ENCODE measurements around the gene KIF24.
"Not testable (repeated sequence)": the region's sequence is repeated elsewhere in the genome, so short reads cannot be mapped to it uniquely, and the experiment has no call there.

Gene KIF24

GRCh38 chr9:34321451-34321850, 7.6 kb downstream of the KIF24 start:
- DNase-seq: no peak

- DNase-seq: no peak
Observed at GRCh38 chr9:34318163-34318790, 10.8 kb downstream of the KIF24 start.

- DNase-seq: no peak
Observed at GRCh38 chr9:34317436-34317835, 11.6 kb downstream of the KIF24 start.

- no peak for DNase-seq
Observed at GRCh38 chr9:34311499-34312185, 17.4 kb downstream of the KIF24 start.

- DNase-seq: no peak
Observed at GRCh38 chr9:34310215-34310614, 18.9 kb downstream of the KIF24 start.

- not testable (repeated sequence) for DNase-seq
Observed at GRCh38 chr9:34308316-34308715, 20.8 kb downstream of the KIF24 start.

GRCh38 chr9:34301064-34301463, 28.0 kb downstream of the KIF24 start:
- not testable (repeated sequence) for DNase-seq

GRCh38 chr9:34292552-34292951, 36.5 kb downstream of the KIF24 start:
- no peak for DNase-seq

- no peak for DNase-seq
Observed at GRCh38 chr9:34291423-34291822, 37.6 kb downstream of the KIF24 start.

- DNase-seq: no peak
Observed at GRCh38 chr9:34291023-34291422, 38.0 kb downstream of the KIF24 start.

GRCh38 chr9:34289159-34289558, 39.9 kb downstream of the KIF24 start:
- DNase-seq: no peak

- no peak for DNase-seq
Observed at GRCh38 chr9:34282096-34282495, 47.0 kb downstream of the KIF24 start.

- DNase-seq: no peak
Observed at GRCh38 chr9:34279411-34279810, 49.7 kb downstream of the KIF24 start.
